HepG2 (cell line): ENCODE data around the gene MAN2A1.

Source experiments
- AFF4 ChIP-seq: sonication (generic); formaldehyde crosslinking; IDR thresholded peaks from 2 replicates; pipeline ENCODE4 v1.4.0; 2020; ENCODE audit warnings: missing genetic modification reagents
- FOXP4 ChIP-seq: sonication (generic); formaldehyde crosslinking; IDR thresholded peaks from 2 replicates; pipeline ENCODE4 v1.4.0; 2020; ENCODE audit warnings: missing genetic modification reagents
- MAFK ChIP-seq, 2 experiments: IDR thresholded peaks in 1 of 2; conservative IDR thresholded peaks in 1 of 2; 2 replicates each; pipeline ENCODE4 v1.6.1; 2011; ENCODE audit warnings: improper control_type of control experiment in 2 of 2, low read length in 2 of 2
- MYNN ChIP-seq: sonication (generic); formaldehyde crosslinking; IDR thresholded peaks from 2 replicates; pipeline ENCODE4 v1.4.0; 2020; ENCODE audit warnings: mild to moderate bottlenecking, low read depth, missing genetic modification reagents
- TGIF2 ChIP-seq: IDR thresholded peaks from 2 replicates; pipeline ENCODE4 v1.6.1; 2016; ENCODE audit warnings: control low read depth, missing compliant biosample characterization
- TRIM24 ChIP-seq: sonication (generic); formaldehyde crosslinking; IDR thresholded peaks from 2 replicates; pipeline ENCODE4 v1.8.0; 2022; ENCODE audit warnings: mild to moderate bottlenecking, missing genetic modification reagents
- ZFX ChIP-seq: sonication (generic); formaldehyde crosslinking; IDR thresholded peaks from 2 replicates; pipeline ENCODE4 v1.4.0; 2020; ENCODE audit warnings: mild to moderate bottlenecking, low read depth, missing genetic modification reagents, moderate library complexity
- ZNF24 ChIP-seq: fragments of 450-650 bp; IDR thresholded peaks from 2 replicates; pipeline ENCODE4 v1.6.1; 2017; ENCODE audit warnings: antibody characterized with exemption, mild to moderate bottlenecking
- ZNF274 ChIP-seq: sonication (generic); formaldehyde crosslinking; IDR thresholded peaks from 2 replicates; pipeline ENCODE4 v1.5.1; 2020; ENCODE audit warnings: mild to moderate bottlenecking, missing genetic modification reagents
- TF ChIP-seq, protein P1 (sequence below): sonication (generic); formaldehyde crosslinking; IDR thresholded peaks from 2 replicates; pipeline ENCODE4 v1.5.0; 2020; ENCODE audit warnings: mild to moderate bottlenecking, missing genetic modification reagents, moderate library complexity
- TF ChIP-seq, protein P2 (sequence below): IDR thresholded peaks from 2 replicates; pipeline ENCODE4 v1.6.1; 2016; ENCODE audit warnings: control low read depth

GRCh38 chr5:109885205-109885604 lies 195.5 kb downstream of the MAN2A1 start:
- no peak for TF ChIP-seq ZNF24
- TF ChIP-seq, protein P1, sequence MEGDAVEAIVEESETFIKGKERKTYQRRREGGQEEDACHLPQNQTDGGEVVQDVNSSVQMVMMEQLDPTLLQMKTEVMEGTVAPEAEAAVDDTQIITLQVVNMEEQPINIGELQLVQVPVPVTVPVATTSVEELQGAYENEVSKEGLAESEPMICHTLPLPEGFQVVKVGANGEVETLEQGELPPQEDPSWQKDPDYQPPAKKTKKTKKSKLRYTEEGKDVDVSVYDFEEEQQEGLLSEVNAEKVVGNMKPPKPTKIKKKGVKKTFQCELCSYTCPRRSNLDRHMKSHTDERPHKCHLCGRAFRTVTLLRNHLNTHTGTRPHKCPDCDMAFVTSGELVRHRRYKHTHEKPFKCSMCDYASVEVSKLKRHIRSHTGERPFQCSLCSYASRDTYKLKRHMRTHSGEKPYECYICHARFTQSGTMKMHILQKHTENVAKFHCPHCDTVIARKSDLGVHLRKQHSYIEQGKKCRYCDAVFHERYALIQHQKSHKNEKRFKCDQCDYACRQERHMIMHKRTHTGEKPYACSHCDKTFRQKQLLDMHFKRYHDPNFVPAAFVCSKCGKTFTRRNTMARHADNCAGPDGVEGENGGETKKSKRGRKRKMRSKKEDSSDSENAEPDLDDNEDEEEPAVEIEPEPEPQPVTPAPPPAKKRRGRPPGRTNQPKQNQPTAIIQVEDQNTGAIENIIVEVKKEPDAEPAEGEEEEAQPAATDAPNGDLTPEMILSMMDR (CRISPR knock-in tag) = no peak
- no peak for TF ChIP-seq ZNF274 (CRISPR knock-in tag)
- no peak for TF ChIP-seq FOXP4
- TF ChIP-seq TRIM24 (CRISPR knock-in tag) = no peak
- no peak for TF ChIP-seq MAFK (conservative IDR thresholded peaks at IDR 0.05 in 1 of 2, IDR thresholded peaks at IDR 0.05 in 1 of 2; ENCODE audit: low read length in 2 of 2)
- TF ChIP-seq TGIF2 = no peak
- TF ChIP-seq AFF4 (CRISPR knock-in tag) = no peak
- TF ChIP-seq, protein P2, sequence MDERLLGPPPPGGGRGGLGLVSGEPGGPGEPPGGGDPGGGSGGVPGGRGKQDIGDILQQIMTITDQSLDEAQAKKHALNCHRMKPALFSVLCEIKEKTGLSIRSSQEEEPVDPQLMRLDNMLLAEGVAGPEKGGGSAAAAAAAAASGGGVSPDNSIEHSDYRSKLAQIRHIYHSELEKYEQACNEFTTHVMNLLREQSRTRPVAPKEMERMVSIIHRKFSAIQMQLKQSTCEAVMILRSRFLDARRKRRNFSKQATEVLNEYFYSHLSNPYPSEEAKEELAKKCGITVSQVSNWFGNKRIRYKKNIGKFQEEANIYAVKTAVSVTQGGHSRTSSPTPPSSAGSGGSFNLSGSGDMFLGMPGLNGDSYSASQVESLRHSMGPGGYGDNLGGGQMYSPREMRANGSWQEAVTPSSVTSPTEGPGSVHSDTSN (CRISPR knock-in tag) = no peak
- TF ChIP-seq ZFX (CRISPR knock-in tag) = no peak
- no peak for TF ChIP-seq MYNN (CRISPR knock-in tag)
